ENCODE results near the gene HAND2.

The HAND2 gene

GRCh38 chr4:173535957-173536356 is 5.9 kb upstream of the HAND2 start:
- DNase-seq, result no peak

GRCh38 chr4:173535165-173535902 is 5.3 kb upstream of the HAND2 start:
- no peak for DNase-seq

- no peak for DNase-seq
Measured at GRCh38 chr4:173534434-173534833, 4.4 kb upstream of the HAND2 start.

GRCh38 chr4:173532725-173533511 is 2.9 kb upstream of the HAND2 start:
- DNase-seq, result no peak

GRCh38 chr4:173531086-173531965 is 1.3 kb upstream of the HAND2 start:
- DNase-seq, result no peak

- no peak for DNase-seq
Measured at GRCh38 chr4:173530326-173531085, 477 bp upstream of the HAND2 start.

GRCh38 chr4:173528378-173529321 is 1.4 kb downstream of the HAND2 start:
- no peak for DNase-seq

GRCh38 chr4:173527103-173527891 is 2.7 kb downstream of the HAND2 start:
- no peak for DNase-seq

- no peak for DNase-seq
Measured at GRCh38 chr4:173526724-173527102, 3.3 kb downstream of the HAND2 start.

GRCh38 chr4:173526027-173526482 is 4.0 kb downstream of the HAND2 start:
- DNase-seq, result no peak

- no peak for DNase-seq
Measured at GRCh38 chr4:173525118-173526011, 4.7 kb downstream of the HAND2 start.

GRCh38 chr4:173524218-173525117 is 5.6 kb downstream of the HAND2 start:
- DNase-seq, result no peak

GRCh38 chr4:173522951-173523395 is 7.1 kb downstream of the HAND2 start:
- no peak for DNase-seq

GRCh38 chr4:173522160-173522950 is 7.7 kb downstream of the HAND2 start:
- DNase-seq, result no peak

GRCh38 chr4:173521467-173522159 is 8.4 kb downstream of the HAND2 start:
- DNase-seq, result no peak

- no peak for DNase-seq
Measured at GRCh38 chr4:173520921-173521466, 9.0 kb downstream of the HAND2 start.

Data from Kasumi-1 (cell line).